Measurements from ENCODE around the gene MS4A7. TPM values are rescaled to one million over a fixed set of nuclear protein-coding genes. Genes with fewer than 3 reads are reported as not detected.

The MS4A7 gene
- total RNA-seq, 1 donor from 2014 or later = not detected

DNA sequence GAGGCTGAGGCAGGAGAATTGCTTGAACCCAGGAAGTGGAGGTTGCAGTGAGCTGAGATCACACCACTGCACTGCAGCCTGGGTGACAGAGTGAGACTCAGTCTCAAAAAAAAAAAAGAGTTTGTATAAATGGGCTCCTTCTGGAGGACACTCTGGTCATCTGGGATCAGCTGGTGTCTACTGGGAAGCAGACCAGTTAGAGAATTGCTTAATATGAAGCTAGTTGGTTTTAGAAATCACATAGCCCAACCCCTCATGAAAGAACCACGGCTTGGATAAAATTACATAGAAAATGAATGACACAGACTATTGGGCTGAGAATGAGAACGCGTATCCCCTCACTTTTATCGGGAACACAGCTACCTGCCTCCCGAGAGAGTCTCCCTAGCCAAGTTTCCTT lies 14.7 kb downstream of the MS4A7 start:
- TF ChIP-seq CTCF (IDR thresholded peaks at IDR 0.05) = no peak
- Mint-ChIP-seq H3K36me3 (ENCODE audit: low read depth) (no peaks in the 10 kb centered on the region), H3K27me3 (ENCODE audit: low read depth) (peaks cover 7% of the 10 kb centered on the region), H3K4me1 (ENCODE audit: low read depth) (no peaks in the 10 kb centered on the region), H3K4me3 (ENCODE audit: unreplicated experiment) (no peak overlapping the region), H3K27ac (ENCODE audit: unreplicated experiment) (no peak overlapping the region), H3K9me3 (ENCODE audit: low read depth) (no peaks in the 10 kb centered on the region)
- no peak for DNase-seq (ENCODE audit: low spot score)

DNA sequence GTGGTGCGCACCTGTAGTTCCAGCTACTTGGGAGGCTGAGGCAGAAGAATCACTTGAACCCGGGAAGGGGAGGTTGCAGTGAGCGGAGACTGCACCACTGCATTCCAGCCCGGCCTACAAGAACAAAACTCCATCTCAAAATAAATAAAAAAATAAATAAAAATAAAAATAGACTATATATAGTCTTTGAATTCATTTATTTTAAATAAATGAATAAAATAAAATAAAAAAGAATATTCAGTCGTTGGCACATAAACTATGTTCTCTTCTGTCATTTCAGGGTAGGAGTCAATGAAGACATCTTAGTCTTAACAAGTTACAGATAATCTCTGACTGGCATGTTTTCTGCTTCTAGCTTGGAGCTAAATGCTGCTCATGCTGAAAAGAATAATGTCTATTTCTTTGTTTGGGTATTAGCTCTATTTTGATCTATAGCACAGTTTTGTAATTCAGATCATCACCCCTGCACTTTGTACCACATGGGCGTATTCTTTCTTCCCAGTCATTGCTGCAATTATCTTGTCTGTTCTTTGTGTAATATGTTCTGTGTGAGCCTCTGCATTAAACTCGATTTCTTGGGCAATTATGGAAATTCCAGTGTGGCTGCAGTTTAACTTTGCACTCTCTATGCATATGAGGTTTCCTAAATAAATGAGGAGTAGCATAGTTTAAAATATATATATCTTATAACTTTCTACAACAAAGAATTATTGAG lies 16.5 kb downstream of the MS4A7 start:
- H3K4me3 Mint-ChIP-seq (ENCODE audit: unreplicated experiment) = no peak overlapping the region
- TF ChIP-seq CTCF (IDR thresholded peaks at IDR 0.05) = no peak
- no peaks in the 10 kb centered on the region for H3K36me3 Mint-ChIP-seq (ENCODE audit: low read depth)

GRCh38 chr11:60396382-60396781 lies 18.1 kb downstream of the MS4A7 start, which contains the start of gene MS4A14:
MS4A14 (plus strand) TSS chr11:60396459; CDS start chr11:60396579, 120 bp downstream.
- Mint-ChIP-seq H3K27ac (ENCODE audit: unreplicated experiment) (no peak within 1 kb of the TSS), H3K4me3 (ENCODE audit: unreplicated experiment) (no peak within 1 kb of the TSS), H3K36me3 (ENCODE audit: low read depth) (no peaks in the 10 kb centered on the region)

More for the DNA sequence above, 16.5 kb downstream of the MS4A7 start:
- Mint-ChIP-seq H3K4me1 (ENCODE audit: low read depth) (no peaks in the 10 kb centered on the region), H3K27ac (ENCODE audit: unreplicated experiment) (no peak overlapping the region), H3K27me3 (ENCODE audit: low read depth) (peaks cover 10% of the 10 kb centered on the region), H3K9me3 (ENCODE audit: low read depth) (no peaks in the 10 kb centered on the region)
- no peak for DNase-seq (ENCODE audit: low spot score)

DNA sequence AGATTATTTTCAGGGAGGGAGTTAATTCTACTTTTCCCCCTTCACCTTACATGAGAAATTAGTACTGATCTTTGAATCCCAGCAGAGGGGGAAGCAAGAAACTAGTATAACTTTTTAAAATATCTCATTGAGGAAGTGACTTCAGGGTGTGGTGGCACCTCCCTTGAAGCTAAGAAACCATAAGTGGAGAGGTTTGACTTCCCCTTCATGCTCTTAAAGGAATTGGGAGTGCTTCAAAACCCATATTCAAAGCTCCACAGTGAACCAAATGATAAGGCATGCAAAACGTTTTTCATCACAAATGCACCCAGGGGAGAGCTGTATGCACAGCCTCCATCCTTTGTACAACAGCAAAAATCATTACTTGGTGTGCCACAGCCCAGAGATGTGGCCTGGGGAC lies 18.5 kb downstream of the MS4A7 start:
- H3K36me3 Mint-ChIP-seq (ENCODE audit: low read depth) = no peaks in the 10 kb centered on the region
- no peak overlapping the region for H3K4me3 Mint-ChIP-seq (ENCODE audit: unreplicated experiment)
- no peaks in the 10 kb centered on the region for H3K4me1 Mint-ChIP-seq (ENCODE audit: low read depth)
- no peak for TF ChIP-seq CTCF (IDR thresholded peaks at IDR 0.05)
- H3K9me3 Mint-ChIP-seq (ENCODE audit: low read depth) = no peaks in the 10 kb centered on the region
- no peak for DNase-seq (ENCODE audit: low spot score)
- peaks cover 10% of the 10 kb centered on the region for H3K27me3 Mint-ChIP-seq (ENCODE audit: low read depth)
- H3K27ac Mint-ChIP-seq (ENCODE audit: unreplicated experiment) = no peak overlapping the region

More at GRCh38 chr11:60396382-60396781, 18.1 kb downstream of the MS4A7 start, which contains the start of gene MS4A14:
- no peak for DNase-seq (ENCODE audit: low spot score)
- Mint-ChIP-seq H3K27me3 (ENCODE audit: low read depth) (peaks cover 10% of the 10 kb centered on the region), H3K9me3 (ENCODE audit: low read depth) (no peaks in the 10 kb centered on the region), H3K4me1 (ENCODE audit: low read depth) (no peaks in the 10 kb centered on the region)
- TF ChIP-seq CTCF (IDR thresholded peaks at IDR 0.05) = no peak

DNA sequence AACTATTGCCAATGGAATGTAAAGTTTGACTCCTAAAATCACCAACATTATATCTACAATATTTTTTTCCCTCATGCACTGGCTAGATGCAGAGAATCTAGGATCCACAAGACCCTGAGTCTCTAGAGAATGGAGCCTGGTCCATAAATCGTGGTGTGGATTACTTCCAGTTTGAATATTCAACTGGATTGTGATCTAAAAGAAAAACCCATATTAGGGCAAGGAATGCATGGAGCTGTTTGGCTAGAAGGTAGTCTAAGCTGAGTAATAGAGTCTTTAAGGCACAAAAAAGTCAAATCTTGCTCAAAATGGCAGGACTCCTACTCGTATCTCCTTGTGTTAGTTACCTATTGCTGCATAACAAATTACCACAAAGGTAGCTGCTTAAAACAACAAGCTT lies 41.7 kb downstream of the MS4A7 start:
- H3K4me1 Mint-ChIP-seq (ENCODE audit: low read depth) = no peaks in the 10 kb centered on the region
- H3K9me3 Mint-ChIP-seq (ENCODE audit: low read depth) = peaks cover 2% of the 10 kb centered on the region
- no peak overlapping the region for H3K4me3 Mint-ChIP-seq (ENCODE audit: unreplicated experiment)
- no peak for DNase-seq (ENCODE audit: low spot score)
- peaks cover 6% of the 10 kb centered on the region for H3K27me3 Mint-ChIP-seq (ENCODE audit: low read depth)
- H3K36me3 Mint-ChIP-seq (ENCODE audit: low read depth) = no peaks in the 10 kb centered on the region
- H3K27ac Mint-ChIP-seq (ENCODE audit: unreplicated experiment) = no peak overlapping the region
- TF ChIP-seq CTCF (IDR thresholded peaks at IDR 0.05) = no peak
